Sigmoid colon (tissue), 7 donors: ENCODE results near the gene PLOD2. TPM values are rescaled to one million over a fixed set of nuclear protein-coding genes. Genes with fewer than 3 reads are reported as not detected.
A peak's percentile ranks its signal among the peaks of the same experiment; 100 is the strongest.

Experiments used
- DNase-seq: peaks from one replicate; pipeline ENCODE4 v3.0.0-alpha.2; 2019
- H3K27ac ChIP-seq, 4 donors: fragments of 200-600 bp; sonication (generic); one replicate each; pipeline ENCODE4 v1.5.1; 2016 to 2019; ENCODE audit warnings: mild to moderate bottlenecking in 1 of 4
- H3K27me3 ChIP-seq, 3 donors: fragments of 200-600 bp; sonication (generic); one replicate each; pipeline ENCODE4 v1.5.1; 2019; ENCODE audit warnings: mild to moderate bottlenecking in 1 of 3
- H3K36me3 ChIP-seq, 4 donors: fragments of 200-600 bp; sonication (generic); one replicate each; pipeline ENCODE4 v1.5.1; 2016 to 2019
- H3K4me1 ChIP-seq, 4 donors: fragments of 200-600 bp; sonication (generic); one replicate each; pipeline ENCODE4 v1.5.1; 2017 to 2019
- H3K4me3 ChIP-seq, 4 donors: fragments of 200-600 bp; sonication (generic); one replicate each; pipeline ENCODE4 v1.5.1; 2017 to 2019; ENCODE audit warnings: mild to moderate bottlenecking in 2 of 4, moderate library complexity in 1 of 4
- H3K9me3 ChIP-seq, 4 donors: fragments of 200-600 bp in 3 of 4; sonication (generic) in 3 of 4; one replicate each; pipeline versions ENCODE4 v1.5.1 to v1.6.1; 2013 to 2019
- CTCF ChIP-seq, 4 experiments: fragments of 450-650 bp in 3 of 4; fragments of 200-600 bp in 1 of 4; IDR thresholded peaks; one replicate each; pipeline ENCODE4 v1.5.1; 2016 to 2019; ENCODE audit warnings: antibody characterized with exemption in 4 of 4, mild to moderate bottlenecking in 3 of 4, moderate library complexity in 2 of 4
- EP300 ChIP-seq, 4 donors: sonication (generic); formaldehyde crosslinking; IDR thresholded peaks; one replicate each; pipeline ENCODE4 v1.6.1; 2017; ENCODE audit warnings: antibody characterized with exemption in 4 of 4
- POLR2A ChIP-seq, 2 donors: fragments of 450-650 bp; IDR thresholded peaks; one replicate each; pipeline ENCODE4 v1.6.1; 2016; ENCODE audit warnings: antibody characterized with exemption in 2 of 2, mild to moderate bottlenecking in 2 of 2, moderate library complexity in 2 of 2
- POLR2AphosphoS5 ChIP-seq, 4 donors: sonication (generic); formaldehyde crosslinking; IDR thresholded peaks; one replicate each; pipeline ENCODE4 v1.6.1; 2017; ENCODE audit warnings: antibody characterized with exemption in 4 of 4
- WGBS, 2 donors: extraction: QIAGEN DNeasy Blood & Tissue Kit; methylation state at CpG; one replicate each; pipeline ENCODE4 v1.1.7; 2013; 5-methylcytosine and 5-hydroxymethylcytosine counted together
- intact Hi-C: fragments of 100-400 bp; cut with DNase I; formaldehyde crosslinking; loops from one replicate; pipeline ENCODE4 v1.15.1; 2023
- polyA plus RNA-seq, 3 donors: library from polyadenylated mRNA; stranded (reverse); fragments of 200-250 nt; gene quantifications; one replicate each; pipeline ENCODE4 v1.2.3, GENCODE V29; 2013
- total RNA-seq, 4 donors: library from RNA; depleted of rRNA; stranded (reverse); fragments of >200 nt; gene quantifications; one replicate each; pipeline ENCODE4 v1.1.0, GENCODE V29; 2016
- donor health status: healthy with polysubstance abuse.
- donor health status: Bipolar disorder and iron deficiency.
- donor health status: healthy.

The PLOD2 gene
- total and polyA plus RNA-seq, 7 donors = 13.6 to 79.9 (median 63.3) TPM

DNA sequence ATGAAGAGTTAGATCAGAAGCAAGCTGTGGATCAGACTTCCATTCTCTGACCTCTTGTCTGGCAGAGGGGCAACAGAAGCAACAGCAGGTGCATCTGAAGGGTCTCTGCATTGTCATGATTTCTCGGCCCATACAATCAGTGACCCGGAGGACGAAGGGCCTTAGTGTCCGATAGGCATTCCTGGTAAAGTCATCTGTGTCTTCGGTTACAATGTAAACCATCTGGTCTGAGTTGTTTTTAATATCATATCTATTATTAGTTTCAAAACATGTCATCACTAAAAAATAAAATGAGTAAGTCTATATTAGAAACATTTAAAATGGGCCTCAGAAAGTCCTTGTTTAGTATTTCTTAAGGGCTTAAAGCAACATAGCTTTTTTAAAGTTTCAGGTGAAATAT, 38.8 kb upstream of the PLOD2 start:
- no peak overlapping the region for H3K4me3 ChIP-seq
- H3K36me3 ChIP-seq = peaks cover 0 to 46% (median 5%) of the 10 kb centered on the region in 4 donors
- no peak overlapping the region for H3K27ac ChIP-seq
- intact Hi-C loops = no loop called here
- TF ChIP-seq POLR2A (IDR thresholded peaks at IDR 0.05) (no peak), CTCF (IDR thresholded peaks at IDR 0.05) (no peak), EP300 (IDR thresholded peaks at IDR 0.05) (no peak)
- WGBS, 2 donors = 95 to 97% methylated on average over 5 of the region's 5 CpGs
- H3K4me1 ChIP-seq = peaks cover 0 to 14% (median 0%) of the 10 kb centered on the region in 4 donors
- no peak for DNase-seq
- H3K27me3 ChIP-seq = no peaks in the 10 kb centered on the region
- no peaks in the 10 kb centered on the region for H3K9me3 ChIP-seq

GRCh38 chr3:146196789-146197188, 35.8 kb upstream of the PLOD2 start:
- Histone ChIP-seq H3K4me1 (peaks cover 0 to 14% (median 0%) of the 10 kb centered on the region in 4 donors), H3K27ac (no peak overlapping the region), H3K4me3 (no peak overlapping the region), H3K27me3 (no peaks in the 10 kb centered on the region), H3K36me3 (peaks cover 0 to 44% (median 2%) of the 10 kb centered on the region in 4 donors), H3K9me3 (no peaks in the 10 kb centered on the region)
- no peak for TF ChIP-seq CTCF (IDR thresholded peaks at IDR 0.05)
- no peak for TF ChIP-seq EP300 (IDR thresholded peaks at IDR 0.05)
- no peak for TF ChIP-seq POLR2AphosphoS5 (IDR thresholded peaks at IDR 0.05)
- TF ChIP-seq POLR2A (IDR thresholded peaks at IDR 0.05) = no peak
- DNase-seq = no peak
- WGBS, 2 donors = 93 to 95% methylated on average over 2 of the region's 2 CpGs
- intact Hi-C loops = no loop called here

- no peak for DNase-seq
- Histone ChIP-seq H3K36me3 (peaks cover 0 to 40% (median 2%) of the 10 kb centered on the region in 4 donors), H3K4me1 (peaks cover 0 to 14% (median 0%) of the 10 kb centered on the region in 4 donors), H3K9me3 (no peaks in the 10 kb centered on the region), H3K27ac (peak overlapping the region in 1 of 4 donors; percentile 17), H3K27me3 (no peaks in the 10 kb centered on the region), H3K4me3 (no peak overlapping the region)
- WGBS, 2 donors = 76 to 77% methylated on average over 4 of the region's 4 CpGs
- intact Hi-C loops = no loop called here
- TF ChIP-seq POLR2A (IDR thresholded peaks at IDR 0.05) = no peak
- TF ChIP-seq EP300 (IDR thresholded peaks at IDR 0.05) = no peak
- TF ChIP-seq POLR2AphosphoS5 (IDR thresholded peaks at IDR 0.05) = no peak
- TF ChIP-seq CTCF (IDR thresholded peaks at IDR 0.05) = no peak
These were observed 34.6 kb upstream of the PLOD2 start for GRCh38 chr3:146195605-146196004.

- H3K4me3 ChIP-seq = no peak overlapping the region
- no peak for TF ChIP-seq EP300 (IDR thresholded peaks at IDR 0.05)
- no peak for TF ChIP-seq POLR2A (IDR thresholded peaks at IDR 0.05)
- TF ChIP-seq CTCF (IDR thresholded peaks at IDR 0.05) = no peak
- no peak for TF ChIP-seq POLR2AphosphoS5 (IDR thresholded peaks at IDR 0.05)
- H3K27ac ChIP-seq = peak overlapping the region in 1 of 4 donors; percentile 17
- WGBS, 2 donors = 80 to 89% methylated on average over 3 of the region's 3 CpGs
- H3K9me3 ChIP-seq = no peaks in the 10 kb centered on the region
- peaks cover 0 to 40% (median 2%) of the 10 kb centered on the region in 4 donors for H3K36me3 ChIP-seq
- H3K4me1 ChIP-seq = peaks cover 0 to 14% (median under 1%) of the 10 kb centered on the region in 4 donors
- no peak for DNase-seq
- intact Hi-C loops = no loop called here
- no peaks in the 10 kb centered on the region for H3K27me3 ChIP-seq
These were observed 34.0 kb upstream of the PLOD2 start for GRCh38 chr3:146195030-146195429.

- Histone ChIP-seq H3K4me3 (no peak overlapping the region), H3K27me3 (no peaks in the 10 kb centered on the region), H3K36me3 (peaks cover 0 to 29% (median 2%) of the 10 kb centered on the region in 4 donors), H3K9me3 (no peaks in the 10 kb centered on the region), H3K27ac (no peak overlapping the region), H3K4me1 (peaks cover 0 to 18% (median 2%) of the 10 kb centered on the region in 4 donors)
- 81 to 87% methylated on average over 1 of the region's 1 CpG for WGBS, 2 donors
- TF ChIP-seq POLR2AphosphoS5 (IDR thresholded peaks at IDR 0.05) (no peak), EP300 (IDR thresholded peaks at IDR 0.05) (no peak), CTCF (IDR thresholded peaks at IDR 0.05) (no peak), POLR2A (IDR thresholded peaks at IDR 0.05) (no peak)
- no peak for DNase-seq
- intact Hi-C loops = no loop called here
These were observed 30.1 kb upstream of the PLOD2 start for GRCh38 chr3:146191051-146191450.
